HCT116 (cell line): ENCODE measurements around the gene DIP2A.

ENCODE experiments used
- CTCF ChIP-seq, 3 experiments: fragments of 200-600 bp in 1 of 3; sonication (generic) in 1 of 3; IDR thresholded peaks in 2 of 3; conservative IDR thresholded peaks in 1 of 3; 2 replicates each; pipeline ENCODE4 v1.5.1; 2012 to 2017; ENCODE audit warnings: low read depth in 2 of 3, low read length in 2 of 3, antibody characterized with exemption in 1 of 3, borderline replicate concordance in 1 of 3, control low read depth in 1 of 3, mild to moderate bottlenecking in 1 of 3, mixed read lengths in 1 of 3, mixed run types in 1 of 3, moderate library complexity in 1 of 3; ENCODE audit not compliant: insufficient read depth in 1 of 3
- EZH2 ChIP-seq: fragments of 200-600 bp; sonication (generic); IDR thresholded peaks from 2 replicates; pipeline ENCODE4 v1.6.1; 2017; ENCODE audit warnings: antibody characterized with exemption, mixed run types
- EZH2phosphoT487 ChIP-seq: fragments of 200-600 bp; IDR thresholded peaks from 2 replicates; pipeline ENCODE4 v1.6.1; 2018; ENCODE audit warnings: antibody characterized with exemption, borderline replicate concordance
- MAX ChIP-seq: IDR thresholded peaks from 2 replicates; pipeline ENCODE4 v1.6.1; 2012
- POLR2AphosphoS5 ChIP-seq: IDR thresholded peaks from 2 replicates; pipeline ENCODE4 v1.6.1; 2011; ENCODE audit warnings: mild to moderate bottlenecking, low read depth, low read length, moderate library complexity
- RAD21 ChIP-seq: IDR thresholded peaks from 2 replicates; pipeline ENCODE4 v1.6.1; 2012; ENCODE audit warnings: low read depth, mild to moderate bottlenecking

DNA sequence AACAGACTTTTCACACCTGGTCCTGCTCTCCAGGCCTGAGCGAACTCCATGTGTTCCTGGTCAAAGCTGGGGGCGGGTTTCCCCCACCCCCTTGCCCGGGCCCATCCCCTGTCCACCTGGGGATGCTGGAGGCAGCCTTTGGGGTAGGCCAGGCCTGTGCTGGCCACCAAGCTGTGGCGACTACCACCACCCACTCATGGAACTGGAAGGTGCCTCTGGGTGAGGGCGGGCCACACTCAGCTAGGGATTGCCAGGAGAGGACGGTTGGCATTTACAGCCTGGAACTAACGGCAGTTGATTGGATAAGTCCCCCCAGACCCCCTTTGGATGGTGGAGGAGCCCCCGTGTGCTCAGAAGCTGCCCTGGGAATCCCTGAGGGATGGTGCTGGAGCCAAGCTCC, 138.3 kb downstream of the DIP2A start:
- TF ChIP-seq POLR2AphosphoS5 (no peak), MAX (no peak), CTCF (IDR thresholded peaks at IDR 0.05 in 2 of 3, conservative IDR thresholded peaks at IDR 0.05 in 1 of 3; ENCODE audit: borderline replicate concordance in 1 of 3, insufficient read depth in 1 of 3, low read depth in 2 of 3, low read length in 2 of 3) (no peak), EZH2phosphoT487 (no peak), RAD21 (no peak), EZH2 (no peak)
